GM23338 (cell line): ENCODE results near the gene HAGH. TPM values are rescaled to one million over a fixed set of nuclear protein-coding genes. Genes with fewer than 3 reads are reported as not detected.

Experiments used
- ATAC-seq: fragments of 200-7000 bp; cut with Tn5 transposase; 3 replicates; pipeline ENCODE4 v1.9.1; 2020
- DNase-seq: peaks from one replicate; pipeline ENCODE4 v3.0.0-alpha.2; 2015; ENCODE audit warnings: low spot score
- H2AFZ ChIP-seq: fragments of 200-600 bp; sonication (generic); 2 replicates; pipeline ENCODE4 v1.8.0; 2016; ENCODE audit warnings: antibody characterized with exemption, mild to moderate bottlenecking, moderate library complexity
- H3F3A ChIP-seq: fragments of 200-600 bp; sonication (generic); replicated peaks from 2 replicates; pipeline ENCODE4 v1.8.0; 2017; ENCODE audit warnings: antibody characterized with exemption, mixed run types, low read depth
- H3K27ac ChIP-seq: fragments of 200-600 bp; sonication (generic); 2 replicates; pipeline ENCODE4 v1.6.1; 2016; ENCODE audit warnings: low read depth
- H3K27me3 ChIP-seq: fragments of 200-600 bp; sonication (generic); 2 replicates; pipeline ENCODE4 v1.8.0; 2016; ENCODE audit warnings: mild to moderate bottlenecking, mixed run types, moderate library complexity; ENCODE audit not compliant: insufficient read depth
- H3K36me3 ChIP-seq: fragments of 200-600 bp; sonication (generic); 2 replicates; pipeline ENCODE4 v1.8.0; 2016; ENCODE audit warnings: mild to moderate bottlenecking; ENCODE audit not compliant: insufficient read depth
- H3K4me1 ChIP-seq: fragments of 200-600 bp; sonication (generic); 2 replicates; pipeline ENCODE4 v1.8.0; 2016; ENCODE audit warnings: mild to moderate bottlenecking, moderate library complexity; ENCODE audit not compliant: insufficient read depth
- H3K4me2 ChIP-seq: fragments of 200-600 bp; sonication (generic); 2 replicates; pipeline ENCODE4 v1.7.1; 2017; ENCODE audit warnings: mixed run types
- H3K4me3 ChIP-seq: fragments of 200-600 bp; sonication (generic); 2 replicates; pipeline ENCODE4 v1.6.1; 2016; ENCODE audit warnings: mixed run types
- H3K79me2 ChIP-seq: fragments of 200-600 bp; sonication (generic); replicated peaks from 2 replicates; pipeline ENCODE4 v1.8.0; 2017; ENCODE audit warnings: mild to moderate bottlenecking; ENCODE audit not compliant: insufficient read depth
- H3K9me2 ChIP-seq: fragments of 200-600 bp; sonication (generic); 2 replicates; pipeline ENCODE4 v1.8.0; 2017; ENCODE audit not compliant: insufficient read depth
- H4K20me1 ChIP-seq: fragments of 200-600 bp; sonication (generic); replicated peaks from 2 replicates; pipeline ENCODE4 v1.8.0; 2017; ENCODE audit warnings: mild to moderate bottlenecking; ENCODE audit not compliant: insufficient read depth
- H3K27ac Mint-ChIP-seq: 2 replicates; pipeline ENCODE4 v1.8.0; 2020; ENCODE audit warnings: inconsistent platforms, mild to moderate bottlenecking, moderate library complexity, mixed read lengths
- H3K27me3 Mint-ChIP-seq: 3 replicates; pipeline ENCODE4 v1.8.0; 2022; ENCODE audit warnings: low read depth, mild to moderate bottlenecking, moderate library complexity, mixed read lengths, inconsistent platforms; ENCODE audit not compliant: insufficient read depth, poor library complexity
- H3K36me3 Mint-ChIP-seq: 3 replicates; pipeline ENCODE4 v1.8.0; 2021; ENCODE audit warnings: low read depth, mild to moderate bottlenecking, inconsistent platforms, moderate library complexity, mixed read lengths
- H3K4me1 Mint-ChIP-seq: 3 replicates; pipeline ENCODE4 v1.8.0; 2020; ENCODE audit warnings: mild to moderate bottlenecking, inconsistent platforms, mixed read lengths
- H3K4me3 Mint-ChIP-seq: 3 replicates; pipeline ENCODE4 v1.8.0; 2021; ENCODE audit warnings: moderate library complexity, mild to moderate bottlenecking, inconsistent platforms, mixed read lengths
- H3K9me3 Mint-ChIP-seq: 3 replicates; pipeline ENCODE4 v1.8.0; 2020; ENCODE audit warnings: moderate library complexity, mild to moderate bottlenecking, inconsistent platforms, mixed read lengths
- CREB1 ChIP-seq: fragments of 250-450 bp; sonication (Bioruptor Pico); IDR thresholded peaks from 2 replicates; pipeline ENCODE4 v1.5.0; 2020; ENCODE audit warnings: low read depth, mild to moderate bottlenecking, moderate library complexity
- EZH2 ChIP-seq: fragments of 200-600 bp; sonication (generic); IDR thresholded peaks from one replicate; pipeline ENCODE4 v1.8.0; 2017; ENCODE audit warnings: antibody characterized with exemption, mild to moderate bottlenecking, low read depth; ENCODE audit not compliant: unreplicated experiment
- EZH2phosphoT487 ChIP-seq: fragments of 200-600 bp; sonication (generic); IDR thresholded peaks from one replicate; pipeline ENCODE4 v1.8.1; 2018; ENCODE audit warnings: antibody characterized with exemption; ENCODE audit not compliant: unreplicated experiment
- JUNB ChIP-seq: IDR thresholded peaks from one replicate; pipeline ENCODE4 v1.6.1; 2016; ENCODE audit warnings: antibody characterized with exemption; ENCODE audit not compliant: unreplicated experiment
- NANOG ChIP-seq: IDR thresholded peaks from 2 replicates; pipeline ENCODE4 v1.6.1; 2016; ENCODE audit warnings: antibody characterized with exemption, borderline replicate concordance
- POLR2AphosphoS5 ChIP-seq: IDR thresholded peaks from 2 replicates; pipeline ENCODE4 v1.6.1; 2016; ENCODE audit warnings: antibody characterized with exemption, low read depth
- STAT1 ChIP-seq: IDR thresholded peaks from one replicate; pipeline ENCODE4 v1.6.1; 2016; ENCODE audit warnings: antibody characterized with exemption; ENCODE audit not compliant: unreplicated experiment
- ZNF114 ChIP-seq: fragments of 250-450 bp; sonication (Bioruptor Pico); IDR thresholded peaks from 2 replicates; pipeline ENCODE4 v1.5.0; 2020; ENCODE audit warnings: mild to moderate bottlenecking, moderate library complexity
- ZNF331 ChIP-seq: fragments of 250-450 bp; sonication (Bioruptor Pico); IDR thresholded peaks from 2 replicates; pipeline ENCODE4 v1.5.0; 2020; ENCODE audit warnings: low read depth, mild to moderate bottlenecking, moderate library complexity
- polyA plus RNA-seq: library from polyadenylated mRNA; unstranded; fragments of >200 nt; fragmentation: Nextera tagmentation; extraction: Ambion mirVana; gene quantifications from 2 replicates; pipeline ENCODE4 v1.2.1, GENCODE V29; 2016
- total RNA-seq: library from RNA; depleted of rRNA; stranded (reverse); fragments of >200 nt; shearing (Covaris generic); gene quantifications from 2 replicates; pipeline ENCODE4 v1.2.3, GENCODE V29; 2014
- TF ChIP-seq, protein P1 (sequence below), 2 experiments: fragments of 200-600 bp in 1 of 2; sonication (generic) in 1 of 2; conservative IDR thresholded peaks; 2 replicates each; pipeline versions ENCODE4 v1.5.1 to v1.6.1; 2016 to 2017; ENCODE audit warnings: antibody characterized with exemption in 2 of 2, low read depth in 2 of 2, mild to moderate bottlenecking in 2 of 2, moderate library complexity in 1 of 2
- TF ChIP-seq, protein P2 (sequence below): fragments of 250-450 bp; sonication (Bioruptor Pico); IDR thresholded peaks from 2 replicates; pipeline ENCODE4 v1.5.0; 2020; ENCODE audit warnings: mild to moderate bottlenecking, moderate library complexity
- TF ChIP-seq, protein P3 (sequence below): IDR thresholded peaks from one replicate; pipeline ENCODE4 v1.6.1; 2018; ENCODE audit warnings: antibody characterized with exemption; ENCODE audit not compliant: unreplicated experiment
- TF ChIP-seq, protein P4 (sequence below): IDR thresholded peaks from 2 replicates; pipeline ENCODE4 v1.6.1; 2016; ENCODE audit warnings: antibody characterized with exemption

Gene HAGH
- total and polyA plus RNA-seq, 2 experiments from 2014 or later: 24.7 to 28.9 TPM

DNA sequence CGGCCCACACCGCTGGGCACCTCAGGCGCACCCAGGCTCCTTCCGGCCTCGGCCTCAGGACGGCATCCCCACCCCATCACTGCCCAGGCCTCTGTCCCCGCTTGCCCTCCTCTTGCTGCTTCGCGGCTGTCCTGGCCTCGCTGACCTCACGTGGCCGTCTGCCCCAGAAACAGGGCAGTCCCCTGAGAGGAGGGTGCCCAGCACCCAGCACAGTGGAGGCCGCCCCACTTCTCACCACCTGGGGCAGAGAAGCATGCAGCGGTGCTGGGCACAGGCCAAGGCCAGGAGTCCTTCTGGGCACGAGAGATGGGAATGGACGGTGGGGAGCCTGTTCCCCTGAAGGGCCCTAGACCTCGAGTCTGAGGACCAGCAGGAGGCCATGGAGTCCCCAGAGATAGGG, 8.9 kb downstream of the HAGH start:
- no peaks in the 10 kb centered on the region for H3K27me3 ChIP-seq
- H3K9me2 ChIP-seq: no peaks in the 10 kb centered on the region
- H3K79me2 ChIP-seq: no peaks in the 10 kb centered on the region; the same call in 1 of the 2 replicates
- H4K20me1 ChIP-seq: no peaks in the 10 kb centered on the region; the same call in 1 of the 2 replicates
- H3K27ac Mint-ChIP-seq: no peak overlapping the region
- ATAC-seq: no peak
- H3K4me3 ChIP-seq: no peak overlapping the region
- H3K4me1 Mint-ChIP-seq: no peaks in the 10 kb centered on the region
- H3K4me2 ChIP-seq: no peak overlapping the region
- H3K4me3 Mint-ChIP-seq: no peak overlapping the region
- no peak for DNase-seq
- no peak overlapping the region for H3K27ac ChIP-seq
- H3K9me3 Mint-ChIP-seq: no peaks in the 10 kb centered on the region
- no peak overlapping the region for H2AFZ ChIP-seq
- TF ChIP-seq, protein P1, sequence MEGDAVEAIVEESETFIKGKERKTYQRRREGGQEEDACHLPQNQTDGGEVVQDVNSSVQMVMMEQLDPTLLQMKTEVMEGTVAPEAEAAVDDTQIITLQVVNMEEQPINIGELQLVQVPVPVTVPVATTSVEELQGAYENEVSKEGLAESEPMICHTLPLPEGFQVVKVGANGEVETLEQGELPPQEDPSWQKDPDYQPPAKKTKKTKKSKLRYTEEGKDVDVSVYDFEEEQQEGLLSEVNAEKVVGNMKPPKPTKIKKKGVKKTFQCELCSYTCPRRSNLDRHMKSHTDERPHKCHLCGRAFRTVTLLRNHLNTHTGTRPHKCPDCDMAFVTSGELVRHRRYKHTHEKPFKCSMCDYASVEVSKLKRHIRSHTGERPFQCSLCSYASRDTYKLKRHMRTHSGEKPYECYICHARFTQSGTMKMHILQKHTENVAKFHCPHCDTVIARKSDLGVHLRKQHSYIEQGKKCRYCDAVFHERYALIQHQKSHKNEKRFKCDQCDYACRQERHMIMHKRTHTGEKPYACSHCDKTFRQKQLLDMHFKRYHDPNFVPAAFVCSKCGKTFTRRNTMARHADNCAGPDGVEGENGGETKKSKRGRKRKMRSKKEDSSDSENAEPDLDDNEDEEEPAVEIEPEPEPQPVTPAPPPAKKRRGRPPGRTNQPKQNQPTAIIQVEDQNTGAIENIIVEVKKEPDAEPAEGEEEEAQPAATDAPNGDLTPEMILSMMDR (conservative IDR thresholded peaks at IDR 0.05; ENCODE audit: low read depth in 2 of 2): no peak
- TF ChIP-seq ZNF114 (CRISPR knock-in tag): no peak
- TF ChIP-seq, protein P2, sequence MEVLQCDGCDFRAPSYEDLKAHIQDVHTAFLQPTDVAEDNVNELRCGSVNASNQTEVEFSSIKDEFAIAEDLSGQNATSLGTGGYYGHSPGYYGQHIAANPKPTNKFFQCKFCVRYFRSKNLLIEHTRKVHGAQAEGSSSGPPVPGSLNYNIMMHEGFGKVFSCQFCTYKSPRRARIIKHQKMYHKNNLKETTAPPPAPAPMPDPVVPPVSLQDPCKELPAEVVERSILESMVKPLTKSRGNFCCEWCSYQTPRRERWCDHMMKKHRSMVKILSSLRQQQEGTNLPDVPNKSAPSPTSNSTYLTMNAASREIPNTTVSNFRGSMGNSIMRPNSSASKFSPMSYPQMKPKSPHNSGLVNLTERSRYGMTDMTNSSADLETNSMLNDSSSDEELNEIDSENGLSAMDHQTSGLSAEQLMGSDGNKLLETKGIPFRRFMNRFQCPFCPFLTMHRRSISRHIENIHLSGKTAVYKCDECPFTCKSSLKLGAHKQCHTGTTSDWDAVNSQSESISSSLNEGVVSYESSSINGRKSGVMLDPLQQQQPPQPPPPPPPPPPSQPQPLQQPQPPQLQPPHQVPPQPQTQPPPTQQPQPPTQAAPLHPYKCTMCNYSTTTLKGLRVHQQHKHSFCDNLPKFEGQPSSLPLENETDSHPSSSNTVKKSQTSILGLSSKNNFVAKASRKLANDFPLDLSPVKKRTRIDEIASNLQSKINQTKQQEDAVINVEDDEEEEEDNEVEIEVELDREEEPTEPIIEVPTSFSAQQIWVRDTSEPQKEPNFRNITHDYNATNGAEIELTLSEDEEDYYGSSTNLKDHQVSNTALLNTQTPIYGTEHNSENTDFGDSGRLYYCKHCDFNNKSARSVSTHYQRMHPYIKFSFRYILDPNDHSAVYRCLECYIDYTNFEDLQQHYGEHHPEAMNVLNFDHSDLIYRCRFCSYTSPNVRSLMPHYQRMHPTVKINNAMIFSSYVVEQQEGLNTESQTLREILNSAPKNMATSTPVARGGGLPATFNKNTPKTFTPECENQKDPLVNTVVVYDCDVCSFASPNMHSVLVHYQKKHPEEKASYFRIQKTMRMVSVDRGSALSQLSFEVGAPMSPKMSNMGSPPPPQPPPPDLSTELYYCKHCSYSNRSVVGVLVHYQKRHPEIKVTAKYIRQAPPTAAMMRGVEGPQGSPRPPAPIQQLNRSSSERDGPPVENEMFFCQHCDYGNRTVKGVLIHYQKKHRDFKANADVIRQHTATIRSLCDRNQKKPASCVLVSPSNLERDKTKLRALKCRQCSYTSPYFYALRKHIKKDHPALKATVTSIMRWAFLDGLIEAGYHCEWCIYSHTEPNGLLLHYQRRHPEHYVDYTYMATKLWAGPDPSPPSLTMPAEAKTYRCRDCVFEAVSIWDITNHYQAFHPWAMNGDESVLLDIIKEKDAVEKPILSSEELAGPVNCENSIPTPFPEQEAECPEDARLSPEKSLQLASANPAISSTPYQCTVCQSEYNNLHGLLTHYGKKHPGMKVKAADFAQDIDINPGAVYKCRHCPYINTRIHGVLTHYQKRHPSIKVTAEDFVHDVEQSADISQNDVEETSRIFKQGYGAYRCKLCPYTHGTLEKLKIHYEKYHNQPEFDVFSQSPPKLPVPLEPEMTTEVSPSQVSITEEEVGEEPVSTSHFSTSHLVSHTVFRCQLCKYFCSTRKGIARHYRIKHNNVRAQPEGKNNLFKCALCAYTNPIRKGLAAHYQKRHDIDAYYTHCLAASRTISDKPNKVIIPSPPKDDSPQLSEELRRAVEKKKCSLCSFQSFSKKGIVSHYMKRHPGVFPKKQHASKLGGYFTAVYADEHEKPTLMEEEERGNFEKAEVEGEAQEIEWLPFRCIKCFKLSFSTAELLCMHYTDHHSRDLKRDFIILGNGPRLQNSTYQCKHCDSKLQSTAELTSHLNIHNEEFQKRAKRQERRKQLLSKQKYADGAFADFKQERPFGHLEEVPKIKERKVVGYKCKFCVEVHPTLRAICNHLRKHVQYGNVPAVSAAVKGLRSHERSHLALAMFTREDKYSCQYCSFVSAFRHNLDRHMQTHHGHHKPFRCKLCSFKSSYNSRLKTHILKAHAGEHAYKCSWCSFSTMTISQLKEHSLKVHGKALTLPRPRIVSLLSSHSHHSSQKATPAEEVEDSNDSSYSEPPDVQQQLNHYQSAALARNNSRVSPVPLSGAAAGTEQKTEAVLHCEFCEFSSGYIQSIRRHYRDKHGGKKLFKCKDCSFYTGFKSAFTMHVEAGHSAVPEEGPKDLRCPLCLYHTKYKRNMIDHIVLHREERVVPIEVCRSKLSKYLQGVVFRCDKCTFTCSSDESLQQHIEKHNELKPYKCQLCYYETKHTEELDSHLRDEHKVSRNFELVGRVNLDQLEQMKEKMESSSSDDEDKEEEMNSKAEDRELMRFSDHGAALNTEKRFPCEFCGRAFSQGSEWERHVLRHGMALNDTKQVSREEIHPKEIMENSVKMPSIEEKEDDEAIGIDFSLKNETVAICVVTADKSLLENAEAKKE: no peak
- no peak for TF ChIP-seq EZH2phosphoT487
- TF ChIP-seq POLR2AphosphoS5: no peak
- TF ChIP-seq CREB1 (CRISPR knock-in tag): no peak
- TF ChIP-seq NANOG: no peak
- TF ChIP-seq STAT1: no peak
- no peak for TF ChIP-seq ZNF331 (CRISPR knock-in tag)
- TF ChIP-seq EZH2: no peak
- TF ChIP-seq, protein P3, sequence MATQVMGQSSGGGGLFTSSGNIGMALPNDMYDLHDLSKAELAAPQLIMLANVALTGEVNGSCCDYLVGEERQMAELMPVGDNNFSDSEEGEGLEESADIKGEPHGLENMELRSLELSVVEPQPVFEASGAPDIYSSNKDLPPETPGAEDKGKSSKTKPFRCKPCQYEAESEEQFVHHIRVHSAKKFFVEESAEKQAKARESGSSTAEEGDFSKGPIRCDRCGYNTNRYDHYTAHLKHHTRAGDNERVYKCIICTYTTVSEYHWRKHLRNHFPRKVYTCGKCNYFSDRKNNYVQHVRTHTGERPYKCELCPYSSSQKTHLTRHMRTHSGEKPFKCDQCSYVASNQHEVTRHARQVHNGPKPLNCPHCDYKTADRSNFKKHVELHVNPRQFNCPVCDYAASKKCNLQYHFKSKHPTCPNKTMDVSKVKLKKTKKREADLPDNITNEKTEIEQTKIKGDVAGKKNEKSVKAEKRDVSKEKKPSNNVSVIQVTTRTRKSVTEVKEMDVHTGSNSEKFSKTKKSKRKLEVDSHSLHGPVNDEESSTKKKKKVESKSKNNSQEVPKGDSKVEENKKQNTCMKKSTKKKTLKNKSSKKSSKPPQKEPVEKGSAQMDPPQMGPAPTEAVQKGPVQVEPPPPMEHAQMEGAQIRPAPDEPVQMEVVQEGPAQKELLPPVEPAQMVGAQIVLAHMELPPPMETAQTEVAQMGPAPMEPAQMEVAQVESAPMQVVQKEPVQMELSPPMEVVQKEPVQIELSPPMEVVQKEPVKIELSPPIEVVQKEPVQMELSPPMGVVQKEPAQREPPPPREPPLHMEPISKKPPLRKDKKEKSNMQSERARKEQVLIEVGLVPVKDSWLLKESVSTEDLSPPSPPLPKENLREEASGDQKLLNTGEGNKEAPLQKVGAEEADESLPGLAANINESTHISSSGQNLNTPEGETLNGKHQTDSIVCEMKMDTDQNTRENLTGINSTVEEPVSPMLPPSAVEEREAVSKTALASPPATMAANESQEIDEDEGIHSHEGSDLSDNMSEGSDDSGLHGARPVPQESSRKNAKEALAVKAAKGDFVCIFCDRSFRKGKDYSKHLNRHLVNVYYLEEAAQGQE: no peak
- TF ChIP-seq, protein P4, sequence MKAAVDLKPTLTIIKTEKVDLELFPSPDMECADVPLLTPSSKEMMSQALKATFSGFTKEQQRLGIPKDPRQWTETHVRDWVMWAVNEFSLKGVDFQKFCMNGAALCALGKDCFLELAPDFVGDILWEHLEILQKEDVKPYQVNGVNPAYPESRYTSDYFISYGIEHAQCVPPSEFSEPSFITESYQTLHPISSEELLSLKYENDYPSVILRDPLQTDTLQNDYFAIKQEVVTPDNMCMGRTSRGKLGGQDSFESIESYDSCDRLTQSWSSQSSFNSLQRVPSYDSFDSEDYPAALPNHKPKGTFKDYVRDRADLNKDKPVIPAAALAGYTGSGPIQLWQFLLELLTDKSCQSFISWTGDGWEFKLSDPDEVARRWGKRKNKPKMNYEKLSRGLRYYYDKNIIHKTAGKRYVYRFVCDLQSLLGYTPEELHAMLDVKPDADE: no peak
- no peak for TF ChIP-seq JUNB
- peaks cover 4% of the 10 kb centered on the region for H3K27me3 Mint-ChIP-seq
- H3K36me3 ChIP-seq: no peaks in the 10 kb centered on the region
- peaks cover 6% of the 10 kb centered on the region; the same call in 2 of the 3 replicates for H3K36me3 Mint-ChIP-seq
- no peaks in the 10 kb centered on the region for H3K4me1 ChIP-seq
- no peaks in the 10 kb centered on the region; the same call in 1 of the 2 replicates for H3F3A ChIP-seq
